ENCODE measurements around the gene TALDO1.
A peak's percentile ranks its signal among the peaks of the same experiment; 100 is the strongest.

The TALDO1 gene

GRCh38 chr11:802018-802617, 54.9 kb downstream of the TALDO1 start:
- no peak for DNase-seq

- DNase-seq: no peak
Observed at GRCh38 chr11:802693-803466, 55.6 kb downstream of the TALDO1 start.

GRCh38 chr11:803467-803742, 56.1 kb downstream of the TALDO1 start:
- no peak for DNase-seq

- DNase-seq: no peak
Observed at GRCh38 chr11:803770-804598, 56.7 kb downstream of the TALDO1 start.

GRCh38 chr11:804599-804964, 57.3 kb downstream of the TALDO1 start:
- no peak for DNase-seq

GRCh38 chr11:808427-809286, 61.4 kb downstream of the TALDO1 start:
- DNase-seq: peak; percentile 30

- peak; percentile 97 for DNase-seq
Observed at GRCh38 chr11:809287-810039, 62.2 kb downstream of the TALDO1 start, which contains the start of gene RPLP2. RPLP2 (plus strand) TSS chr11:809967; CDS start chr11:810235, 268 bp downstream.

GRCh38 chr11:810040-810567, 62.8 kb downstream of the TALDO1 start:
- DNase-seq: no peak

- no peak for DNase-seq
Observed at GRCh38 chr11:811446-812245, 64.4 kb downstream of the TALDO1 start.

- DNase-seq: no peak
Observed at GRCh38 chr11:812390-812789, 65.1 kb downstream of the TALDO1 start.

- no peak for DNase-seq
Observed at GRCh38 chr11:813072-813455, 65.8 kb downstream of the TALDO1 start.

GRCh38 chr11:813456-814096, 66.3 kb downstream of the TALDO1 start:
- no peak for DNase-seq
